Measurements from ENCODE around the gene SETD5. TPM values are rescaled to one million over a fixed set of nuclear protein-coding genes. Genes with fewer than 3 reads are reported as not detected.
A peak's percentile ranks its signal among the peaks of the same experiment; 100 is the strongest.

Gene SETD5
- total and polyA plus RNA-seq, 2 donors (not counting 1 experiment from before 2014, with no cell fraction given), result 64.2 to 201 TPM

- TF ChIP-seq CTCF (IDR thresholded peaks at IDR 0.05) (no peak), EZH2 (IDR thresholded peaks at IDR 0.05; ENCODE audit: borderline replicate concordance, insufficient read depth, low read depth, low read length, poor library complexity, severe bottlenecking) (no peak)
- Histone ChIP-seq H3K79me2 (ENCODE audit: control insufficient read depth, insufficient read depth, low read length) (peaks cover 85% of the 10 kb centered on the region), H2AFZ (ENCODE audit: insufficient read depth, low read depth, low read length, poor library complexity, severe bottlenecking) (peak overlapping the region; percentile 67), H3K4me2 (replicated peaks; ENCODE audit: low read depth, low read length, poor library complexity, severe bottlenecking) (peak overlapping the region; percentile 92), H3K9ac (ENCODE audit: low read length) (peak overlapping the region; percentile 81), H3K9me3 (ENCODE audit: control extremely low read depth in 1 of 3, control insufficient read depth in 2 of 3, insufficient read depth in 1 of 3, low read length in 2 of 3) (no peaks in the 10 kb centered on the region), H3K27ac (ENCODE audit: low read length in 2 of 2) (peak overlapping the region; percentile 95 to 98), H3K4me3 (ENCODE audit: control extremely low read depth in 1 of 5, extremely low read depth in 1 of 5, insufficient read depth in 1 of 5, low read depth in 2 of 5, low read length in 4 of 5) (peak overlapping the region; percentile 88 to 99 (median 93)), H4K20me1 (ENCODE audit: control insufficient read depth, insufficient read depth, low read length, poor library complexity, severe bottlenecking) (peaks cover 67% of the 10 kb centered on the region), H3K27me3 (replicated peaks in 1 of 4; ENCODE audit: control extremely low read depth in 1 of 4, control insufficient read depth in 3 of 4, insufficient read depth in 4 of 4, low read length in 3 of 4) (no peaks in the 10 kb centered on the region), H3K36me3 (replicated peaks in 1 of 2; ENCODE audit: control extremely low read depth in 1 of 2, control insufficient read depth in 1 of 2, extremely low read depth in 1 of 2, insufficient read depth in 2 of 2, low read length in 1 of 2) (peaks cover 0 to 9% of the 10 kb centered on the region in 2 experiments), H3K4me1 (ENCODE audit: control insufficient read depth in 2 of 2, insufficient read depth in 2 of 2, low read length in 2 of 2) (peaks cover 53 to 67% of the 10 kb centered on the region in 2 donors)
- no peaks in the 10 kb centered on the region for H3K27me3 Mint-ChIP-seq
- ATAC-seq (ENCODE audit: low read depth) (no peak), DNase-seq (peak; percentile 68)
- CTCF ChIA-PET, result interaction anchor here (0.7 to 1.7 kb wide), 2 partner anchors 42 to 45 kb away, joined by 3 to 7 read pairs; no protein-coding TSS in a partner anchor
- peaks cover 68% of the 10 kb centered on the region for H3K4me1 Mint-ChIP-seq
- WGBS (ENCODE audit: insufficient coverage), result 0% methylated on average over 1 of the region's 7 CpGs
- POLR2A ChIA-PET, result interaction anchor here (0.5 to 4.3 kb wide), 3 partner anchors 36 to 333 kb away, joined by 3 to 39 read pairs (median 6); partner anchors contain the start of gene THUMPD3
- no peaks in the 10 kb centered on the region for H3K9me3 Mint-ChIP-seq (ENCODE audit: insufficient read depth)
- H3K4me3 Mint-ChIP-seq, result peak overlapping the region; percentile 94
- intact Hi-C loops (cut with micrococcal nuclease), result loop anchor here (2.0 to 5.0 kb wide), 2 partner anchors 33 to 716 kb away; partner anchors contain the start of gene BRK1
- H3K27ac Mint-ChIP-seq, result peak overlapping the region; percentile 92
Measured at GRCh38 chr3:9398700-9399336, 1.4 kb downstream of the SETD5 start.

DNA sequence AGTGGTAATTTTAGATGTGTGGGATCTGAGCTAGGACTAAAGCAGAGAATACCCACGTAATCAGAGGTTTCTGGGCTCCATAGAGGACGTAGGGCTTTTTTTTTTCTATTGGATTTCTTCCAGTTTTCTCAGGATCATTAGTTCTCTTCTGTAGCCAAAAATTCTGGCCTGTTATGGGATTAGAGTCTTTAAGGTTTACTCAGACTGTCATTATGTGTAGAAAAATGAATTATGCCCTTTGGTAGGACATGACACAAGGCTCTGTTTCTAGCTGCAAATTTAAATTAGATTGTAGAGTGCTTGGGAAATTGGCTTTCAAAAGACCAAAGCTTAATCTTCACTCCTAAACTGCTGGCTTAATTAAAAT lies 1.9 kb downstream of the SETD5 start:
- Histone ChIP-seq H3K9me3 (ENCODE audit: control extremely low read depth in 1 of 3, control insufficient read depth in 2 of 3, insufficient read depth in 1 of 3, low read length in 2 of 3) (no peaks in the 10 kb centered on the region), H3K4me3 (ENCODE audit: control extremely low read depth in 1 of 5, extremely low read depth in 1 of 5, insufficient read depth in 1 of 5, low read depth in 2 of 5, low read length in 4 of 5) (peak overlapping the region in 3 of 5 experiments; percentile 92 to 99 (median 98)), H3K36me3 (replicated peaks in 1 of 2; ENCODE audit: control extremely low read depth in 1 of 2, control insufficient read depth in 1 of 2, extremely low read depth in 1 of 2, insufficient read depth in 2 of 2, low read length in 1 of 2) (peaks cover 0 to 6% of the 10 kb centered on the region in 2 experiments), H3K4me2 (replicated peaks; ENCODE audit: low read depth, low read length, poor library complexity, severe bottlenecking) (peak overlapping the region; percentile 92), H2AFZ (ENCODE audit: insufficient read depth, low read depth, low read length, poor library complexity, severe bottlenecking) (no peak overlapping the region), H3K9ac (ENCODE audit: low read length) (peak overlapping the region; percentile 81), H3K79me2 (ENCODE audit: control insufficient read depth, insufficient read depth, low read length) (peaks cover 85% of the 10 kb centered on the region), H3K27me3 (replicated peaks in 1 of 4; ENCODE audit: control extremely low read depth in 1 of 4, control insufficient read depth in 3 of 4, insufficient read depth in 4 of 4, low read length in 3 of 4) (no peaks in the 10 kb centered on the region), H3K4me1 (ENCODE audit: control insufficient read depth in 2 of 2, insufficient read depth in 2 of 2, low read length in 2 of 2) (peaks cover 53 to 63% of the 10 kb centered on the region in 2 donors), H4K20me1 (ENCODE audit: control insufficient read depth, insufficient read depth, low read length, poor library complexity, severe bottlenecking) (peaks cover 63% of the 10 kb centered on the region), H3K27ac (ENCODE audit: low read length in 2 of 2) (peak overlapping the region; percentile 95 to 98)
- Mint-ChIP-seq H3K27me3 (no peaks in the 10 kb centered on the region), H3K4me3 (peak overlapping the region; percentile 94), H3K27ac (peak overlapping the region; percentile 61), H3K4me1 (peaks cover 69% of the 10 kb centered on the region), H3K9me3 (ENCODE audit: insufficient read depth) (no peaks in the 10 kb centered on the region)
- TF ChIP-seq EZH2 (IDR thresholded peaks at IDR 0.05; ENCODE audit: borderline replicate concordance, insufficient read depth, low read depth, low read length, poor library complexity, severe bottlenecking), result no peak
- TF ChIP-seq CTCF (IDR thresholded peaks at IDR 0.05), result no peak
- DNase-seq (no peak), ATAC-seq (ENCODE audit: low read depth) (no peak)
- intact Hi-C loops (cut with micrococcal nuclease), result loop anchor here (2.0 to 5.0 kb wide), 2 partner anchors 33 to 715 kb away; partner anchors contain the start of gene BRK1
- ChIA-PET CTCF (interaction anchor here (0.7 to 1.7 kb wide), 2 partner anchors 43 to 46 kb away, joined by 3 to 7 read pairs; no protein-coding TSS in a partner anchor), POLR2A (interaction anchor here (0.7 to 4.3 kb wide), 2 partner anchors 37 to 333 kb away, joined by 6 to 39 read pairs; partner anchors contain the start of gene THUMPD3)
- WGBS (ENCODE audit: insufficient coverage), result no CpG with 5 or more reads among the region's 2 CpGs

Data from B cell (primary cell).